OCI-LY3 (cell line): ENCODE measurements around the gene TSPEAR.

Experiments
- H2AFZ ChIP-seq: fragments of 200-600, 300-600 bp; shearing (Covaris generic); 2 replicates; pipeline ENCODE4 v1.6.0; 2014; ENCODE audit warnings: antibody characterized with exemption, low read depth, low read length
- H3K27ac ChIP-seq: fragments of 200-600, 300-600 bp; sonication (generic); 2 replicates; pipeline ENCODE4 v1.5.1; 2014; ENCODE audit warnings: mild to moderate bottlenecking, low read length, moderate library complexity, mixed read lengths
- H3K27me3 ChIP-seq: fragments of 200-600, 300-600 bp; sonication (generic); 2 replicates; pipeline ENCODE4 v1.6.1; 2014; ENCODE audit warnings: low read depth, low read length, mixed read lengths
- H3K36me3 ChIP-seq: fragments of 200-600, 300-600 bp; sonication (generic); replicated peaks from 2 replicates; pipeline ENCODE3; 2014; ENCODE audit warnings: low read depth, low read length, mixed read lengths
- H3K4me1 ChIP-seq: fragments of 300-600, 200-600 bp; sonication (generic); 2 replicates; pipeline ENCODE4 v1.6.1; 2014; ENCODE audit warnings: low read length, mixed read lengths
- H3K4me2 ChIP-seq: fragments of 200-600, 300-600 bp; sonication (generic); 2 replicates; pipeline ENCODE4 v1.6.1; 2014; ENCODE audit warnings: low read length, mixed read lengths
- H3K4me3 ChIP-seq: fragments of 300-600, 200-600 bp; sonication (generic); 2 replicates; pipeline ENCODE4 v1.5.1; 2014; ENCODE audit warnings: antibody characterized with exemption, mild to moderate bottlenecking, low read length, moderate library complexity
- H3K79me2 ChIP-seq: fragments of 300-600, 200-600 bp; shearing (Covaris generic); 2 replicates; pipeline ENCODE4 v1.6.1; 2014; ENCODE audit warnings: mild to moderate bottlenecking, low read length, mixed read lengths
- H3K9ac ChIP-seq: fragments of 300-600, 200-600 bp; shearing (Covaris generic); 2 replicates; pipeline ENCODE4 v1.6.0; 2014; ENCODE audit warnings: mild to moderate bottlenecking, low read length, moderate library complexity
- H3K9me3 ChIP-seq: fragments of 200-600, 300-600 bp; shearing (Covaris generic); 2 replicates; pipeline ENCODE4 v1.6.1; 2014; ENCODE audit warnings: low read length, mixed read lengths; ENCODE audit not compliant: insufficient read depth
- H4K20me1 ChIP-seq: fragments of 200-600, 300-600 bp; sonication (generic); 2 replicates; pipeline ENCODE4 v1.6.1; 2016; ENCODE audit warnings: low read length, mixed read lengths; ENCODE audit not compliant: insufficient read depth
- CTCF ChIP-seq: fragments of 200-600, 300-600 bp; sonication (generic); IDR thresholded peaks from 2 replicates; pipeline ENCODE4 v1.5.1; 2014; ENCODE audit warnings: antibody characterized with exemption, low read length, low read depth
- EZH2phosphoT487 ChIP-seq: fragments of 200-600 bp; shearing (Covaris generic); IDR thresholded peaks from 2 replicates; pipeline ENCODE4 v1.6.1; 2018; ENCODE audit warnings: antibody characterized with exemption, mixed run types, low read depth

TSPEAR gene

DNA sequence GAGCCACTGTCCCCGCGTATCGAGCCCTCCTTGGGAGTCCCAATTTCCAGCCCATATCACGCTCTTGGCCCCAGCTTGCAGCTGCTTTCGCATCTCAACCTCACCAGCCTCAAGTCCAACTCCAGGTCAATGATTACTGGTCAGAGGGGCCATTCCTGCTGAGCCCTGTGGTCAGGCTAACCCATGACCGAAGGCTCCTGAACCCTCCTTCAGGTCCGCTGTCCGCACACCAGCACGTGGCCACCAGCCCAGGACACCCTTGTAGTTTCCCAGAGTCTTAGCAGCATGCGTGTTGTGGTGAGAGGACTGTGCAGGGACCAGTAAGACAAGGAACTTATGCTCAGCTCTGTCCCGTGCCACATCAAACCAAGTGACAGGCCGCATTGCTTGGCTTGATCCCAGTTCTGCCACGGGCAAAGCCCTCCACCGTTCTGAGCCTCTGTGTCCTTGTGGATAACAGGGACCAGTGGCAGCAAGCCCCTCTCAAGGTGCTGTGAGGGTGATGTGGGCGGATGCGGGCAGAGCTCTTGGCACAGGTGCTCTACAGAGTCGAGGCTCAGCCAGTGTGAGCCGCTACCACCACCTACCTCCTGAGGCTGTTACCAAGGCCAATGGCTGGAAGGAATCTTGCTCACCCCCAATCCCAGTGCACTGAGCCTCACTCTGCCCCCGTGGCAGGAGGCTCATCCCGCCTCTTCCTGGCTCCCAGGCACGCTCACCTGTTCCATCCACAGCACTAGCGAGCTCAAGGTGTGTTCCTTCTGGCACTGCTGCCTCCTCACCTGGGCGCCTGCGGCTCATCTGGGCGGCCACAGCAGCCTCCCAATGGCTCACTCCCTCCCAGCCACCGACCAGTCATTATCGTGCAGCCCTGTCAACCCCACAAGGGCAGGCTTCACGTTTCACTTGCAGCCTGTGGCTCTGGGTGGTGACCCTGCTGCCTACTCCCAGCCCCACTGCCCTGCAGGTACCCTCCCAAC lies 191.7 kb downstream of the TSPEAR start:
- Histone ChIP-seq H3K9ac (no peak overlapping the region), H4K20me1 (no peaks in the 10 kb centered on the region), H3K4me1 (no peaks in the 10 kb centered on the region), H3K79me2 (no peaks in the 10 kb centered on the region), H3K9me3 (no peaks in the 10 kb centered on the region), H3K27me3 (no peaks in the 10 kb centered on the region), H3K4me2 (no peak overlapping the region), H3K4me3 (no peak overlapping the region), H2AFZ (no peak overlapping the region), H3K27ac (no peak overlapping the region), H3K36me3 (no peaks in the 10 kb centered on the region)
- no peak for TF ChIP-seq EZH2phosphoT487
- TF ChIP-seq CTCF = no peak

DNA sequence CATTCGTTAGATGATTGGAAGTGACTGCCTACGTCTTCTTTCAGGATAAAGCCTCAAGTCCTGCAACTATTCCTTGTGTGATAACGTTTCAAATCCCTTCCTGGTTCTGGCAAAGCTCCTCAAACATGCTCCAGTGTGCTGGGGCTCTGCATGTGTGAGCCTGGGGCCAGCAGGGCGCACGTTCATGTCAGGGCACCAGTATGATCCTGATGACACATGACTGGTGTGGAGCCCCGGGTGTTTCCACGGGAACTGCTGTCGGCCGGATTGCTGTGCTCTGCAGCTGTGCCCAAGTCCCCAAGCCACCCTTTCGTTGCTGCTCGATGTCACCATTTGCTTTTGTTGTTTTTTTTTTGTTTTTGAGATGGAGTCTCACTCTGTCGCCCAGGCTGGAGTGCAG lies 192.7 kb downstream of the TSPEAR start:
- TF ChIP-seq CTCF (no peak), EZH2phosphoT487 (no peak)
- Histone ChIP-seq H3K9me3 (no peaks in the 10 kb centered on the region), H3K27me3 (no peaks in the 10 kb centered on the region), H3K27ac (no peak overlapping the region), H3K36me3 (no peaks in the 10 kb centered on the region), H3K4me1 (no peaks in the 10 kb centered on the region), H3K4me3 (no peak overlapping the region), H4K20me1 (no peaks in the 10 kb centered on the region), H3K4me2 (no peak overlapping the region), H3K9ac (no peak overlapping the region), H3K79me2 (no peaks in the 10 kb centered on the region), H2AFZ (no peak overlapping the region)

DNA sequence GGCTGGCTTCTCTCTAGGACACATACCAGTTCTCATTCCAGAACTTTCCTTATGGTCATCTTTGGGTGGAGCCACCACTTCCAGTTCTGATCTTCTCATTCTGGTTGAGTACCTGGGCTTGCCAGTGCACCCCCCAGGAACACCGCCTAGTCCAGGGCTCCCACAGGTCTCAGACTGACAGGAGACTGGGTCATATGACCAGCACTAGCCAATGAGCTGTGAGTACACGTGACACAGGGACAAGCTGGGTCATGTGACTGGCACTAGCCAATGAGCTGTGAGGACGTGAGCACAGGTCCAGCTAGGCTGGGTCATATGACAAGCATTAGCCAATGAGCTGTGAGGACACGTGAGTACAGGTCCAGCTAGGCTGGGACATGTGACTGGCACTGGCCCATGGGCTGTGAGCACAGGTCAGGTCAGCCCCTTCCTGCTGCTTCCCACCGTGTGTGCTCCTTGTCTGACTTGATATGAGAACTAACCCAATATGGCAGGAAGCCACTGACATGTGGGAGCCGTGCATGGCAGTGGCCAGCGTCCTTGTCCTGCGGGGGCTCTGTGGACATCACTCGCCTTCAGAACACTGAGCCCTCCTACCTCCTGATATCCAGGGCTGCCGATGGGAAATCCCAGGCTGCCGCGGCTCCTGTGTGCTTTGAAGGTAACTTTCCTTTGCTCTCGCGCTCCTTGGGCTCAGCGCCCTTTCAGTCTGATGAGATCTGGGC lies 194.0 kb downstream of the TSPEAR start:
- Histone ChIP-seq H3K9ac (no peak overlapping the region), H2AFZ (no peak overlapping the region), H3K36me3 (no peaks in the 10 kb centered on the region), H3K4me3 (no peak overlapping the region), H3K27ac (no peak overlapping the region), H3K4me2 (no peak overlapping the region), H3K79me2 (no peaks in the 10 kb centered on the region), H3K27me3 (no peaks in the 10 kb centered on the region; the same call in 1 of the 2 replicates), H3K9me3 (no peaks in the 10 kb centered on the region), H3K4me1 (no peaks in the 10 kb centered on the region), H4K20me1 (no peaks in the 10 kb centered on the region)
- TF ChIP-seq CTCF = no peak
- no peak for TF ChIP-seq EZH2phosphoT487

DNA sequence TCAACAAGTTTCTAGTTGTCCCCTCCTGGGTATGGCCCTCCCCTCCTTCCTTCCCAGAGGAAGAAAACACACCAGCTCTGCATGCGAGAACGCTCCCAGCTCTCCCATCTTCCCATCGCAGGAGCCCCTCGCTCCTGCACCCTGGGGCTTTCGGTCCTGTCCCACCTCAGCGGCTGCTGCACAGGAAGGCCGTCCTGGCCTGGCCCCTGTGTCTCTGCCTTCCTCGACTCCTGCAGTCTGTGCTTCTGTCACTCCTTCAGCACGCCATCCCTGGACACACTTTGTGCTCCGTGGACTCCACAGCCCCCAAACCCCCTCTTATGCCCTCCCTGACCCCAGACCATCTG lies 194.6 kb downstream of the TSPEAR start:
- Histone ChIP-seq H4K20me1 (no peaks in the 10 kb centered on the region), H3K27ac (no peak overlapping the region), H3K4me2 (no peak overlapping the region), H3K36me3 (no peaks in the 10 kb centered on the region), H3K9ac (no peak overlapping the region), H3K4me1 (no peaks in the 10 kb centered on the region), H3K79me2 (no peaks in the 10 kb centered on the region), H3K9me3 (no peaks in the 10 kb centered on the region), H3K4me3 (no peak overlapping the region), H3K27me3 (no peaks in the 10 kb centered on the region; the same call in 1 of the 2 replicates), H2AFZ (no peak overlapping the region)
- no peak for TF ChIP-seq CTCF
- no peak for TF ChIP-seq EZH2phosphoT487
